ENCODE measurements around the gene NARF. TPM values are rescaled to one million over a fixed set of nuclear protein-coding genes. Genes with fewer than 3 reads are reported as not detected.

Gene NARF
- total and polyA plus RNA-seq, 2 donors (not counting 1 experiment from before 2014, with no cell fraction given) = 92.4 to 103 TPM

- peak; percentile 96 for DNase-seq
- Histone ChIP-seq H3K4me1 (ENCODE audit: control insufficient read depth in 2 of 2, insufficient read depth in 2 of 2, low read length in 2 of 2) (peaks cover 18 to 27% of the 10 kb centered on the region in 2 donors), H3K36me3 (replicated peaks in 1 of 2; ENCODE audit: control extremely low read depth in 1 of 2, control insufficient read depth in 1 of 2, extremely low read depth in 1 of 2, insufficient read depth in 2 of 2, low read length in 1 of 2) (peaks cover 0 to 27% of the 10 kb centered on the region in 2 experiments), H4K20me1 (ENCODE audit: control insufficient read depth, insufficient read depth, low read length, poor library complexity, severe bottlenecking) (peaks cover 36% of the 10 kb centered on the region), H3K27me3 (replicated peaks in 1 of 4; ENCODE audit: control extremely low read depth in 1 of 4, control insufficient read depth in 3 of 4, insufficient read depth in 4 of 4, low read length in 3 of 4) (no peaks in the 10 kb centered on the region), H3K4me2 (replicated peaks; ENCODE audit: low read depth, low read length, poor library complexity, severe bottlenecking) (peak within 1 kb of the TSS; percentile 93), H3K4me3 (ENCODE audit: control extremely low read depth in 1 of 5, extremely low read depth in 1 of 5, insufficient read depth in 1 of 5, low read depth in 2 of 5, low read length in 4 of 5) (peak within 1 kb of the TSS; percentile 55 to 90 (median 73)), H3K9ac (ENCODE audit: low read length) (peak within 1 kb of the TSS; percentile 93), H2AFZ (ENCODE audit: insufficient read depth, low read depth, low read length, poor library complexity, severe bottlenecking) (peak within 1 kb of the TSS; percentile 88), H3K79me2 (ENCODE audit: control insufficient read depth, insufficient read depth, low read length) (peaks cover 44% of the 10 kb centered on the region), H3K9me3 (ENCODE audit: control extremely low read depth in 1 of 3, control insufficient read depth in 2 of 3, insufficient read depth in 1 of 3, low read length in 2 of 3) (peaks cover 0 to 6% (median 0%) of the 10 kb centered on the region in 3 donors), H3K27ac (ENCODE audit: low read length in 2 of 2) (peak within 1 kb of the TSS in 1 of 2 donors; percentile 74)
- CTCF ChIA-PET = interaction anchor here (0.8 to 2.4 kb wide), 6 partner anchors 10 to 133 kb away, joined by 3 to 11 read pairs (median 5); no protein-coding TSS in a partner anchor
- no peaks in the 10 kb centered on the region for H3K27me3 Mint-ChIP-seq
- peak within 1 kb of the TSS; percentile 87 for H3K27ac Mint-ChIP-seq
- POLR2A ChIA-PET = interaction anchor here (0.7 to 1.7 kb wide), 4 partner anchors 16 to 232 kb away, joined by 4 to 6 read pairs (median 4); no protein-coding TSS in a partner anchor
- peak within 1 kb of the TSS; percentile 89 for H3K4me3 Mint-ChIP-seq
- peak; percentile 85 for ATAC-seq (ENCODE audit: low read depth)
- no peak for TF ChIP-seq CTCF (IDR thresholded peaks at IDR 0.05)
- intact Hi-C loops (cut with micrococcal nuclease) = loop anchor here (1.0 to 10.0 kb wide), 7 partner anchors 31 to 231 kb away; partner anchors contain the start of genes NARF and WDR45B
- H3K4me1 Mint-ChIP-seq = peaks cover 23% of the 10 kb centered on the region
- no peaks in the 10 kb centered on the region for H3K9me3 Mint-ChIP-seq (ENCODE audit: insufficient read depth)
- WGBS (ENCODE audit: insufficient coverage) = 1% methylated on average over 92 of the region's 108 CpGs
These were observed 40.2 kb upstream of the NARF start, which contains the start of the genes HEXD and OGFOD3 for GRCh38 chr17:82418001-82418986. Gene HEXD (plus strand): TSS chr17:82418347. CDS start chr17:82419800, 1,453 bp downstream. Gene OGFOD3 (minus strand): TSS chr17:82418586. CDS start chr17:82418485, 101 bp downstream.
